HG02798 (cell line): Measurements from ENCODE around the gene SNX21.
A peak's percentile ranks its signal among the peaks of the same experiment; 100 is the strongest.
"Not testable (repeated sequence)": the region's sequence is repeated elsewhere in the genome, so short reads cannot be mapped to it uniquely, and the experiment has no call there.

Experiments used
- ATAC-seq: cut with Tn5 transposase; IDR thresholded peaks from one replicate; pipeline ENCODE4 v1.9.1; 2021; ENCODE audit warnings: mild to moderate bottlenecking; ENCODE audit not compliant: unreplicated experiment, poor library complexity

The SNX21 gene

GRCh38 chr20:45874104-45874481, 40.5 kb downstream of the SNX21 start:
- ATAC-seq, result not testable (repeated sequence)

- ATAC-seq, result no peak
These were observed 41.0 kb downstream of the SNX21 start for GRCh38 chr20:45874576-45874975.

GRCh38 chr20:45878076-45878761, 44.6 kb downstream of the SNX21 start:
- no peak for ATAC-seq

- peak; percentile 99 for ATAC-seq
These were observed 47.6 kb downstream of the SNX21 start, which contains the start of gene ZSWIM1 for GRCh38 chr20:45880988-45881788. TSS of gene ZSWIM1 (plus strand) at chr20:45881227. CDS start at chr20:45882593, 1,366 bp downstream.

- ATAC-seq, result no peak
These were observed 49.0 kb downstream of the SNX21 start for GRCh38 chr20:45882469-45883099.

GRCh38 chr20:45883100-45883469, 49.5 kb downstream of the SNX21 start:
- ATAC-seq, result no peak

- ATAC-seq, result no peak
These were observed 53.2 kb downstream of the SNX21 start for GRCh38 chr20:45886590-45887345.

- ATAC-seq, result no peak
These were observed 53.7 kb downstream of the SNX21 start, which contains the start of gene SPATA25 for GRCh38 chr20:45887346-45887715. TSS of gene SPATA25 (minus strand) at chr20:45887622. CDS start at chr20:45887590, 32 bp downstream.

- ATAC-seq, result no peak
These were observed 55.1 kb downstream of the SNX21 start for GRCh38 chr20:45888681-45889080.

GRCh38 chr20:45890077-45890984, 56.7 kb downstream of the SNX21 start:
- ATAC-seq, result peak; percentile 6

- ATAC-seq, result peak; percentile 89
These were observed 57.7 kb downstream of the SNX21 start, which contains the start of the genes CTSA and NEURL2 for GRCh38 chr20:45890985-45891983. TSS of gene CTSA (plus strand) at chr20:45891335. CDS start at chr20:45891569, 234 bp downstream. TSS of gene NEURL2 (minus strand) at chr20:45891208. CDS start at chr20:45890991, 217 bp downstream.

- ATAC-seq, result no peak
These were observed 58.6 kb downstream of the SNX21 start for GRCh38 chr20:45892049-45892825.
